Heart right ventricle (tissue), 16 donors: ENCODE measurements around the gene PDE1C. TPM values are rescaled to one million over a fixed set of nuclear protein-coding genes. Genes with fewer than 3 reads are reported as not detected.

Source experiments
- ATAC-seq, 8 donors: fragments of 200-7000 bp; cut with Tn5 transposase; one replicate each; pipeline ENCODE4 v1.9.1; 2020; ENCODE audit warnings: mild to moderate bottlenecking in 8 of 8, moderate library complexity in 8 of 8, moderate number of reproducible peaks in 1 of 8
- DNase-seq, 2 donors: peaks; one replicate each; pipeline ENCODE4 v3.0.0-alpha.2; 2020
- H3K27ac ChIP-seq, 10 donors: fragments of 200-600 bp; sonication (generic) in 2 of 10; one replicate each; pipeline versions ENCODE4 v1.5.0 to v1.8.0; 2020 to 2022; ENCODE audit warnings: mild to moderate bottlenecking in 3 of 10
- H3K27me3 ChIP-seq, 7 donors: fragments of 200-600 bp; one replicate each; pipeline ENCODE4 v1.8.0; 2021 to 2022; ENCODE audit warnings: mild to moderate bottlenecking in 2 of 7
- H3K36me3 ChIP-seq, 9 donors: fragments of 200-600 bp; sonication (generic) in 1 of 9; one replicate each; pipeline versions ENCODE4 v1.5.0 to v1.8.0; 2020 to 2022; ENCODE audit warnings: mild to moderate bottlenecking in 2 of 9
- H3K4me1 ChIP-seq, 9 donors: fragments of 200-600 bp; sonication (generic) in 1 of 9; one replicate each; pipeline versions ENCODE4 v1.5.0 to v1.8.0; 2020 to 2022; ENCODE audit warnings: mild to moderate bottlenecking in 4 of 9
- H3K4me3 ChIP-seq, 10 donors: fragments of 200-600 bp; sonication (generic) in 2 of 10; one replicate each; pipeline versions ENCODE4 v1.5.0 to v1.8.0; 2020 to 2022; ENCODE audit warnings: mild to moderate bottlenecking in 7 of 10, moderate library complexity in 2 of 10
- H3K9me3 ChIP-seq, 11 donors: fragments of 200-600 bp in 10 of 11; sonication (generic) in 2 of 11; one replicate each; pipeline versions ENCODE4 v1.5.0 to v1.8.0; 2013 to 2022; ENCODE audit warnings: mild to moderate bottlenecking in 2 of 11, control low read depth in 1 of 11, moderate library complexity in 1 of 11
- WGBS, 2 donors: extraction: QIAGEN DNeasy Blood & Tissue Kit; methylation state at CpG; one replicate each; pipeline ENCODE4 v1.1.7; 2013; ENCODE audit warnings: inconsistent platforms in 1 of 2; 5-methylcytosine and 5-hydroxymethylcytosine counted together
- intact Hi-C, 10 donors: fragments of 100-400 bp; cut with DNase I; formaldehyde crosslinking; loops; one replicate each; pipeline versions ENCODE4 v1.11.1 to v1.14.2; 2022
- polyA plus RNA-seq, 2 donors: library from polyadenylated mRNA; stranded (reverse); fragments of 200-250 nt; gene quantifications; one replicate each; pipeline ENCODE4 v1.2.3, GENCODE V29; 2013
- total RNA-seq, 10 donors: library from RNA; stranded (reverse); fragmentation: NEBNext Ultra II Directional in 3 of 10; extraction: Animal tissue kit (Norgen Biotek cat#: 25700) in 3 of 10; gene quantifications; one replicate each; pipeline versions ENCODE4 v1.2.1 to v1.2.4, GENCODE V29; 2021 to 2023
- TF ChIP-seq, protein P1 (sequence below), 9 donors: fragments of 200-600 bp; sonication (generic) in 2 of 9; IDR thresholded peaks; one replicate each; pipeline versions ENCODE4 v1.5.0 to v1.8.0; 2021 to 2022; ENCODE audit warnings: antibody characterized with exemption in 9 of 9, mild to moderate bottlenecking in 5 of 9, moderate library complexity in 1 of 9
- donor health status: Arrhythmogenic right ventricular cardiomyopathy.
- donor health status: ischemic (EF 13 %, LVEDD 7.1; RV severe dilation, severe dysfunction).
- donor health status: healthy with polysubstance abuse.
- donor health status: DM: no; HTN: yes; CAD: no.
- donor health status: DM: no; HTN: no; CAD: no.
- donor health status: ischemic (EF 25% LVEDD 6.9; RV normal size, moderate dysfunction).
- donor health status: ischemic (EF 25% LVEDD 5.7; RV mildly dilated, moderate dysfunction).
- donor health status: healthy.
- donor health status: DM: yes; HTN: yes; CAD: no.
- donor health status: Ischemic cardiomyopathy.
- donor health status: ischemic (EF 35%, LVEDD 5.7; RV mildly dilated, moderate dysfunction).
- donor health status: nonischemic (EF 11% LVEDD 7.7; RV severe dilation, severe dysfunction).
- donor health status: DM: yes; HTN: yes; CAD: no.
- donor health status: PGD.
- donor health status: ischemic (EF 29% LVEDD 5.4; RV normal size, mild dysfunction).
- donor health status: nonischemic (EF 23%, LVEDD 6.1; RV moderate dilation, normal function).

The PDE1C gene
- total and polyA plus RNA-seq, 12 donors, result 11.7 to 315 (median 175) TPM

DNA sequence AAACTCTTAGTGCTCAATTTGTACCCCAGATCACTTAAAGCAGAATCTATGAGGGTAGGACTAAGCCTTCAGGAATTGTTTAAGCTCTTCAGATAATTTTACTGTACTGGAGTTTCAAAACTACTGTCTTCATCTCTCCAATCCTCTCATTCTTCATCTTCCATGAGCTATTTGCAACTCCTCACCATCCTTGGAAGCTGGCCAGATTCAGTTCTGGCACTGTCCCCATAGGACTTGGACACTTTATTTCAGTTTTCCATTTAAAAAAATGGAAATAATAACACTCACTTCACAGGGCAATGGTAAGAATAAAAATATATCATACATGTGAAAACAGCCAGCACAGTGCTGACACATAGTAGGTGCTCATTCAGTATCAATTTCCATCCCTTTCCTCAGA is 308.6 kb downstream of the PDE1C start:
- Histone ChIP-seq H3K9me3 (no peaks in the 10 kb centered on the region), H3K36me3 (no peaks in the 10 kb centered on the region), H3K27me3 (no peaks in the 10 kb centered on the region), H3K27ac (no peak overlapping the region), H3K4me3 (no peak overlapping the region), H3K4me1 (peaks cover 0 to 3% (median 0%) of the 10 kb centered on the region in 9 donors)
- peak; percentile 30 to 36 for DNase-seq
- ATAC-seq, result no peak
- TF ChIP-seq, protein P1, sequence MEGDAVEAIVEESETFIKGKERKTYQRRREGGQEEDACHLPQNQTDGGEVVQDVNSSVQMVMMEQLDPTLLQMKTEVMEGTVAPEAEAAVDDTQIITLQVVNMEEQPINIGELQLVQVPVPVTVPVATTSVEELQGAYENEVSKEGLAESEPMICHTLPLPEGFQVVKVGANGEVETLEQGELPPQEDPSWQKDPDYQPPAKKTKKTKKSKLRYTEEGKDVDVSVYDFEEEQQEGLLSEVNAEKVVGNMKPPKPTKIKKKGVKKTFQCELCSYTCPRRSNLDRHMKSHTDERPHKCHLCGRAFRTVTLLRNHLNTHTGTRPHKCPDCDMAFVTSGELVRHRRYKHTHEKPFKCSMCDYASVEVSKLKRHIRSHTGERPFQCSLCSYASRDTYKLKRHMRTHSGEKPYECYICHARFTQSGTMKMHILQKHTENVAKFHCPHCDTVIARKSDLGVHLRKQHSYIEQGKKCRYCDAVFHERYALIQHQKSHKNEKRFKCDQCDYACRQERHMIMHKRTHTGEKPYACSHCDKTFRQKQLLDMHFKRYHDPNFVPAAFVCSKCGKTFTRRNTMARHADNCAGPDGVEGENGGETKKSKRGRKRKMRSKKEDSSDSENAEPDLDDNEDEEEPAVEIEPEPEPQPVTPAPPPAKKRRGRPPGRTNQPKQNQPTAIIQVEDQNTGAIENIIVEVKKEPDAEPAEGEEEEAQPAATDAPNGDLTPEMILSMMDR (IDR thresholded peaks at IDR 0.05), result no peak
- intact Hi-C loops, result loop anchor here in 1 of 10 donors (10.0 kb wide), 1 partner anchor 413 kb away; no protein-coding TSS in a partner anchor

DNA sequence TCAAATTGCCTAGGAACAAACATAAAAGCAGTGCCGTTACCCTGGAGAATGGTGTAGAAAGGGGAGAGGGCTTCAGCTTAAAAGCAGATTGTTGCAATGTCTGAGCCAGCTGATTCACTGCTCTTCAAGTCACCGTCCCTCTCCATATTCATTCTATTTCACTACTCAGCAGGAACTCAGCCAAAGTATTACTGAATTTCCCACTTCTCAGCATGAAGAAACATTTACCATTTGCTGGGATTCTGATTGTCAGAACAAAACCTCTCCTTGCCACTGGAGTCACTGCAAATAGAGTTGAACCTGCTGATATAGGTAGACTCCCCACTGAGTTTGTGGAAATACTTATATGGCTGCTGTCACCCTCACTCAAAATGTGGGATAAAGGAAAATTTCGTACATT is 311.5 kb downstream of the PDE1C start:
- H3K4me3 ChIP-seq, result no peak overlapping the region
- intact Hi-C loops, result no loop called here
- TF ChIP-seq, protein P1 (IDR thresholded peaks at IDR 0.05), result no peak
- 56 to 66% methylated on average over 3 of the region's 3 CpGs for WGBS, 2 donors
- DNase-seq (no peak), ATAC-seq (no peak)
- H3K4me1 ChIP-seq, result peaks cover 0 to 3% (median 0%) of the 10 kb centered on the region in 9 donors
- no peaks in the 10 kb centered on the region for H3K27me3 ChIP-seq
- no peaks in the 10 kb centered on the region for H3K9me3 ChIP-seq
- no peak overlapping the region for H3K27ac ChIP-seq
- H3K36me3 ChIP-seq, result no peaks in the 10 kb centered on the region

DNA sequence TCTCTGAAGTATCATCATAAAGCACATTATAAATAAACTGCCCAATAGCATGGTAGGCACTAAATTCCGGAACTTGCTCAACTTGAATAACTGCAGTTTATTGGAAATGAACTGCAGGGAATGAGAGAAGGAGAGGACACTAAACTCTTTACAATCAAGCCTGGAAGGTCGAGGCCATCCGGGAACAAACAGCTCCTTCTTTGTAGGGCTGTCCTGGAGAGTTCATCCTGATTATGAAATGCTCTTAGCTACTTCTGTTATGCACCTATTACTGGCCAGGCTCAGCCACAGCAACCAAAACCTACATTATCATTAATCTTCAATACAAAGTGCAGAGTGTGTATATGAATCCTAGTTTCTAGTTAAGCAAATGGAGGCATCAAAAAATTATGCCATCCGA is 318.5 kb downstream of the PDE1C start:
- Histone ChIP-seq H3K27ac (no peak overlapping the region), H3K4me3 (no peak overlapping the region), H3K9me3 (no peaks in the 10 kb centered on the region), H3K36me3 (peaks cover 0 to 17% (median 0%) of the 10 kb centered on the region in 9 donors), H3K4me1 (no peaks in the 10 kb centered on the region), H3K27me3 (no peaks in the 10 kb centered on the region)
- TF ChIP-seq, protein P1 (IDR thresholded peaks at IDR 0.05), result no peak
- intact Hi-C loops, result no loop called here
- no peak for ATAC-seq
- 74 to 83% methylated on average over 4 of the region's 4 CpGs for WGBS, 2 donors
- DNase-seq, result no peak

DNA sequence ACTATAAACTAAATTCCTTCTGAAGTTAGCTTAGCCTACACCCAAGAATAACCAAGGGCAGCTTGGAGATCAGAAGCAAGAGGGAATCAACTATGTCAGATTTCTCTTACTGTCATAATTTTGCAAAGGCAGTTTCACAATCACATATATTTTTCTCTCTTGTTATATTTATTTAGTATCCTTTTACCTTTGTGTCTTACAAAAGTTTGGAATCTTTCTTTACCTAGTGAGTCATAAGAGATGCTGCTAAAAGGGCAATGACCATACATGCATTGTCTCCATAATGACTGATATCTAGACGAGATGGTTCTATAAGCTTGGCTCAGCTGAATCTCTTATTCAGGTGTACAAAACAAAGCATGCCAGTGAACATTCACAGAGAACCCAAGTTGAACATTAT is 322.1 kb downstream of the PDE1C start:
- peaks cover 0 to 10% (median 0%) of the 10 kb centered on the region in 9 donors for H3K36me3 ChIP-seq
- no peaks in the 10 kb centered on the region for H3K9me3 ChIP-seq
- H3K4me3 ChIP-seq, result no peak overlapping the region
- DNase-seq (no peak), ATAC-seq (no peak)
- H3K27me3 ChIP-seq, result no peaks in the 10 kb centered on the region
- 88 to 90% methylated on average over 1 of the region's 1 CpG for WGBS, 2 donors
- TF ChIP-seq, protein P1 (IDR thresholded peaks at IDR 0.05), result no peak
- H3K4me1 ChIP-seq, result no peaks in the 10 kb centered on the region
- no peak overlapping the region for H3K27ac ChIP-seq
- intact Hi-C loops, result loop anchor here in 6 of 10 donors (5.0 to 10.0 kb wide), 5 partner anchors 454 to 737 kb away; no protein-coding TSS in a partner anchor
